Stimulated activated CD4-positive, alpha-beta T cell treated with anti-CD3 and anti-CD28 coated beads, Interleukin-2, amount 100 ng/mL, for 48 hours (primary cell): Measurements from ENCODE around the gene HUNK.
"Not testable (repeated sequence)": the region's sequence is repeated elsewhere in the genome, so short reads cannot be mapped to it uniquely, and the experiment has no call there.

Experiments used
- DNase-seq, 2 donors: peaks; one replicate each; pipeline ENCODE4 v3.0.0-alpha.2; 2020

Gene HUNK

DNA sequence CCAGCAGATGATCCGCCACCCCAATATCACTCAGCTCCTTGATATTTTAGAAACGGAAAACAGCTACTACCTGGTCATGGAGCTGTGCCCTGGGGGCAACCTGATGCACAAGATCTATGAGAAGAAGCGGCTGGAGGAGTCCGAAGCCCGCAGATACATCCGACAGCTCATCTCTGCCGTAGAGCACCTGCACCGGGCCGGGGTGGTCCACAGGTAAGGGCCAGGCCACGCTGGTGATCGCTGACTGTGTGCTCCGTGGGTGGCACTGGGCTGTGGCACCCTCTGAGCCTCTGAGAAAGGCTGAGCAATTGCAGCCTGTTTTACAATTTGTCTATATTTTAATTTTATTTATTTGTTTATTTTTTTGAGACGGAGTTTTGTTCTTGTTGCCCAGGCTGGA is 51.7 kb downstream of the HUNK start:
- no peak for DNase-seq

DNA sequence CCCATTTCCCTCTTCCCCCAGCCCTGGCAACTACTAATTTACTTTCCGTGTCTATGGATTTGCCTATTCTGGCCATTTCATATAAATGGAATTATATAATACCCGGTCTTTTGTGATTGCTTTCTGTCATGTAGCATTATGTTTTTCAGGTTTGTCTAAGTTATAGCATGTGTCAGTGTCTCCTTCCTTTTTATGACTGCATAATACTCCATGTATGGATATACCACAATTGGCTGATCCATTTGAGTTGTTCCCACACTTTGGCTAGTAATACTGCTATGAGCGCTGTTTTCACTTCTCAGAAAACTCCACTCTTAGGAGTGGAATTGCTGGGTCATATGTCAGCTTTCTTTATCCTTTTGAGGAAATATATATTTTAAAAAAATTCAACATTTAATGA is 53.7 kb downstream of the HUNK start:
- DNase-seq = no peak

DNA sequence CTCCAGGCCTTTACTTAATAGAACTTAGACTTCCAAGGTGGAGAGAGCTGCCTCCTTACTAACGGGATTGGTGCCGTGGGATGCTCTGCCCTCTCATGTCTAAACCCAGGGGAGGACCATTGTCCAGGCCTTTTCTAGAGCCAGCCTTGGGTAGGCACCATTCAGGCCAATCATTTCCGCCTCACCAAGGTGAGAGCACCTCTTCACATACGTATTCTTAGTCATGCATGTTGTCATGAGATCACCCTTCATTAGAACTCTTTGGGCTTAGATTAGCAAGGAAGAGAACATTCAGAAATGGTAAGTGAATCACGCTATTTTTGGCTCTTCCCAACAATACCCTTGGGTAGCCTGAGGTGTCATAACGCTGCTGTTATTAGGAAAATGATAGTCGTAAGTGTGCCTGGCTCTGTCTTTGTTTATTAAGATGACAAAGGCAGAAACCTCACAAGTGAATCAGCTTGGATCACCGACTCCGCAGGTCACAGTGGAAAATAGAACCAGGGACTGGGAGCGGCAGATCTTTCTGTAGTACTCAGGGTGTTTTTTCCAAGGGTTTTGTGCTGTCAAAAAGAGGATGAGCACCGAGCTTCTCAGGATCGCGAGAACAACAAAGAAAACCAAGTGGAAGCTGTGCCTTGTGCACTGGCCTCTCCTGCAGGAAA is 55.0 kb downstream of the HUNK start:
- DNase-seq = no peak

DNA sequence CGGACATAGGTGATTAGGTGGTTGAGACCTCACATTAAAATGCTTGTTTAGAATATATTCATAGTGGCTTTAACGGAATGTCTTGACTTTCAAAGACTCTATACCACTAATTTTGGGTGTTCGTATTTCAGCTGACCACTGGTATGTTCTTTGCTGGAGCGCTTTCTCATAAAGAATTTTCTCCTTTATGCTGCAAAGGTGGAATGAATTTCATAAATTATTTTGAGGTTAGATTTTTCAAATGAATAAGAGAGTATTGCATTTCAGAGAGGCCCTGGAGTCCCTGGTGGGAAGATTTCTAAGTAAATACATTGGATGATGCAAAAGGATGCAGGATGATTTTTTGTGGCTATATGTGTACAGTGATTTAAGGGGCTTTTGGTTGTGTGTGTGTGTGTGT is 55.8 kb downstream of the HUNK start:
- DNase-seq = no peak

GRCh38 chr21:31929548-31929947 is 56.7 kb downstream of the HUNK start:
- DNase-seq = no peak

- DNase-seq = no peak
Measured at GRCh38 chr21:31930001-31930400, 57.2 kb downstream of the HUNK start.

DNA sequence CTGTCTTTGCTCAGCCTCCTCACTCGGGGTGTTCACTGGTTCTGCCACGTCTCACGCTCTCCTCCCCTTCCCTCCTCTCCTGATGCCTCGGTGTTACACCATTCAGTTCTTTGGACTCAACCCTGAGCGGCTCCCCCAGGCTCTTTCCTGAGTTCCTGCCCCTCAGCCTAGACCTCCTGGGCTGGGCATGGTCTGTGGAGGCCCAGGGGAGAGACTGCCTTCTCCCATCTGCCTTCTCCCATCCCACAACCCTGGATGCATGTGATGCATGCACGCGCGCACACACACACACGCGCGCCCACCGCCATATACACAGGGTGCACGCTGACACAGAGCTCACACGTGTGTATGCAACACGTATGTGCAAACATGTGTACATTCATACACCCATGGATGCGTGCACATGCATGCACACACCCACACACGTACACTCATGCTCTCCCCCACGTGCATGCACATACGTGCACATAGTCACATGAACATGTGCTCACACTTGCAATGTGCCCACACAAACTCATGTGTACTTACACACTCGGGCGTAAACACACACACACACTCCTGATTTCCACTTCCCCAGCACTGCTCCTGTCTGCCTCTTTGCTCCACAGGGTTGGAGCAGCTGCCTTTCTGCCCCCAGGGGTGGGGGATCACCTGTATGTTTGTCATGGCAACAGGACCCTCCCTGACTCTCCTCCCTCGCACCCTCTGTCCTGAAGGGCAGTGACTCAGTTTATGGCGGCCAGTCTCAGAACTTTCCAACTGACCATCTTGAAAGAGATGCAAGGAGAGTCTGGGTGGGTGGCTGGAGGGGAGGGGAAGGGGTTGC is 59.0 kb downstream of the HUNK start:
- no peak for DNase-seq

- DNase-seq = no peak
Measured at GRCh38 chr21:31932470-31932764, 59.6 kb downstream of the HUNK start.

GRCh38 chr21:31937303-31937702 is 64.5 kb downstream of the HUNK start:
- DNase-seq = no peak

DNA sequence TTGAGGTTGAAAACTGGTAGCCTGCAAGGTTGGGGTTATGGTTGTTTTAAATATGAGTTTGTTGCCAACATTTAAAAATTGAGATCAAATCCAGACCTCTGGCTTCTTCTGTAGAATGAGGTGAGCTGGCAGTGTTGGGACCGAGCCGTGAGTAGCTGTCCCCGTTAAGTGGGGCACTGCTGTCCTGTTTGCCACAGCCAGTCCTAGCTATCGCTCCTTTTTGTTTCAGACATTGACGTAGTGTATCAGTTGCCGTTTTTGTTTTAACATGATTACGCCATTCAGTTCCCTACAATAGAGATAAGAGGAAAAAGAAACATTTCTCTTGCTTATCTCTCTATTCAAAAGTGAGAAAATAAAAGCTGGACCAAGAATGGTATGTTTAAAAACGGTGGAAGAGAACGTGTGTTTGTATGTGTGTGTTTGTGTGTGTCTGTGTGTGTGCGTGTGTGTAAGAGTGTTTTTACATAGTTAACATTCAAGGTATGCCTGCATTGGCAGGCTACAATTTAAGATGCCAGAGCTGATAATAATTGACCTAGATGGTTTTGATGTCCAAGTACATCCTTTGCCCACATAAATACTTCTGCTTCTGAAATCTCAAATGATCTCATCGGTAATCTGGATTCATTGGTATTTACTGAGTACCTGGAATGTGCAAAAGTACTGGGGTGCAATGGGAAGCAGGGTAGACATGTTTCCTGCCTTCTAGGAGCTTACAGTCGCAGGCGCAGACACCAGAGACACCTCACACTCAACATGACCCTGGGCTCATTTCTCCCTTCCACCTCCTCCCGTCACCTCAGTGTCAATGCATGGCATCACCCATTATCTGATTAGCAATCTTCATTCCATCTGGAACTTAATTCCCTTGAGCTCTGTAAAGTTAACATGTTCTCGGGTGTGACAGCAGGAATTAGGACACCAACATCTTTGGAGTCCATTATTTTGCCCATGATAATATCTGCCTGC is 65.8 kb downstream of the HUNK start:
- DNase-seq = no peak

DNA sequence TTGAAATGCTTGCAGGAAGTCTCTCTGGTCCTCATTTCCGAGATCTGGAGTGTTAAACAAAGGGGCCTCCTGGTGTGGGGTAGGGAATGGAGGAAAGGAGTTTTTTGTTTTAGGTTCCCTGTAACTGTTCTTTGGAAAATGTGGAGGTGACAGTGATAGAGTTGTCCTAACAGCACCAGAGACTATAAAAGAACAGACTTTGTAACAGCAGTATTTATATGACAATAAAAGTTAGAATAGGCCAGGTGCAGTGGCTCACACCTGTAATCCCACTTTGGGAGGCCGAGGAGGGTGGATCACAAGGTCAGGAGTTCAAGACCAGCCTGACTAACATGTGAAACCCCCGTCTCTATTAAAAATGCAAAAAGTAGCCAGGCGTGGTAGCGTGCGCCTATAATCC is 68.9 kb downstream of the HUNK start:
- no peak for DNase-seq

- no peak for DNase-seq
Measured at GRCh38 chr21:31943561-31943960, 70.7 kb downstream of the HUNK start.

DNA sequence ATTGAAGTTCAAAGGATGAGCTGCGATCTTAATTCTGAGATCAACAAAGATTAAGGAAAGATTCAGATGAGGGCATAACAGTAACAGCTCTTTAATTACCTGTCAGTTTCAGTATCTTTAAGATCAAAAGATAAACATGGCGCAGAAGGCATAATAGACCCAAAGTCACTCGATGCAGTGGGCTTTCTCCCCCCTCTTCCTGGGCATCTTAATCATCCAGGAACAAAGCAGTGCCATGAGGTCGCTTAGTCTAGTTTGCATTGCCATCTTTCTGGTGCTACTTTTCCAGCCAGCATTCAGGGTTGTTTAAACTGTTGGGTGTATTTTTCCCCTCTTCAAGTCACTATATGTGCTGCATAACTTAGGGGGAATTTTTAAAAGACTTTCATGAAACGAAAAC is 72.3 kb downstream of the HUNK start:
- DNase-seq = no peak

GRCh38 chr21:31945546-31945945 is 72.7 kb downstream of the HUNK start:
- DNase-seq = no peak

DNA sequence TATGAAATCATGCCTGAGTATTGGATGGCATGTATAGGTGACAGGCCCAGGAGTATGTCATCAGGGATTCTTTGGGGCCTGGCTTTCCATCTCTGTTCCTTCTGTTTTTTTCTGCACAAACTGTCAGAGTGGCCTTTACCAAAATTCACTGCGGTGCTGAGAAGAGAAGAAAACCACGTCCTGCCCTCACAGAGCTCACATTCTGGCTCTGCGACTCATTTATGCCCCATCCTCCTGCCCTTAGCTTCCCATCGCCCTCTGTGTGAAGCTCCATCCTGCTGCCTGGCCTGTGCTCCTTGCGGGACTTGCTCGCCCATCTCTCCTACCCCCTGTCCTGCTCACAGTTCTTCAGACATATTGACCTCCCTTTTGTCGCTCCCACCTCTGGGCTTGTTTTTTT is 73.4 kb downstream of the HUNK start:
- no peak for DNase-seq

- DNase-seq = not testable (repeated sequence)
Measured at GRCh38 chr21:31946876-31947550, 74.2 kb downstream of the HUNK start.

GRCh38 chr21:31948676-31949075 is 75.9 kb downstream of the HUNK start:
- DNase-seq = no peak

- no peak for DNase-seq
Measured at GRCh38 chr21:31952828-31953227, 80.0 kb downstream of the HUNK start.

- DNase-seq = no peak
Measured at GRCh38 chr21:31957631-31958030, 84.8 kb downstream of the HUNK start.

- no peak for DNase-seq
Measured at GRCh38 chr21:31959881-31960280, 87.1 kb downstream of the HUNK start.

DNA sequence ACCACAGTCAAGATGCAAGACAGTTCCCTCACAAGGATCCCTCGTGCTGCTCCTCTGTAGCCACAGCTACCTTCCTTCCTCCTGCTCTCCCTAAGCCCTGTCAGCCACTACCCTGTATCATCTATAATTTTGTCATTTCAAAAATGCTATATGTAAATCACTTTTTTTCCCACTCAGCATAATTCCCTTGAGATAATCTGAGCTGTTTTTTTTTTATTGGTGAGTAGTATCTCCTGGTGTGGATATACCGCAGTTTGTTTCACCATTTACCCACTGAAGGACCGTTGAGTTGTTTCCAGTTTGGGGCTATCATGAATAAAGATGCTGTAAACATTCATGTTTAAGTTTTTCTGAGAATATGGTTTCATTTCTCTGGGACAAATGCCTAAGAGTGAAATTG is 88.2 kb downstream of the HUNK start:
- DNase-seq = no peak

DNA sequence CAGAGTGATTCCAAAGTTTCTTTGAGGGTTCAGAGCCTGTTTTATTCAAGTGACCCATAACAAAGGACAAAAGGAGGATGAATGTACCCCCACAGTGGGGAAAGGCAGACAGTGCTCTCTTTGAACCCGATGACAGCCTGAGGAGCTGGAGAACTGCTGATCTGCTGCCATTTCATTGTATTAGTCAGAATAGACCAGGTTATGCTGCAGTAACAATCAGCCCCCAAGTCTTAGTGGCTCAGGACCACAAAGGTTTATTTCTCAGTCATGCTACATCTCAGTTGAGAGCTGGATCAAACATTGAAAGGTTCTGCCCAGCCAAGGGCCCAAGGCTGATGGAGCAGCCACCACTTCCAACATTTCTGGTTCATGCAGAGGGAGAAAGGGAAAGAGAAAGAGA is 88.9 kb downstream of the HUNK start:
- no peak for DNase-seq

GRCh38 chr21:31964692-31965091 is 91.9 kb downstream of the HUNK start:
- no peak for DNase-seq
